ENCODE results near the gene FRYL.

- TF ChIP-seq CTCF (CRISPR knock-in tag; IDR thresholded peaks at IDR 0.05), result no peak
- TF ChIP-seq ZNF556 (CRISPR knock-in tag; IDR thresholded peaks at IDR 0.05; ENCODE audit: borderline replicate concordance), result no peak
- no peak for TF ChIP-seq EP300 (IDR thresholded peaks at IDR 0.05; ENCODE audit: low read depth in 2 of 2, low read length in 2 of 2)
- TF ChIP-seq EP300 (CRISPR knock-in tag; IDR thresholded peaks at IDR 0.05; ENCODE audit: borderline replicate concordance), result no peak
- no peak for TF ChIP-seq EZH2 (conservative IDR thresholded peaks at IDR 0.05; ENCODE audit: low read depth, low read length)
- TF ChIP-seq SMAD1 (CRISPR knock-in tag; IDR thresholded peaks at IDR 0.05; ENCODE audit: borderline replicate concordance, low read depth), result no peak
Observed at GRCh38 chr4:48635980-48636379, 144.1 kb downstream of the FRYL start.

Measured in HepG2 (cell line).